Coronary artery (tissue), 2 donors: ENCODE data around the gene SYNDIG1.

Experiments used
- DNase-seq: peaks from one replicate; pipeline ENCODE4 v3.0.0-alpha.2; 2017; ENCODE audit warnings: low spot score
- H3K27ac ChIP-seq, 2 donors: fragments of 200-600 bp; sonication (generic); one replicate each; pipeline ENCODE4 v1.5.1; 2016 to 2019
- H3K4me3 ChIP-seq: fragments of 200-600 bp; sonication (generic); 2 replicates; pipeline ENCODE4 v1.5.1; 2016; ENCODE audit warnings: mild to moderate bottlenecking, moderate library complexity
- CTCF ChIP-seq: fragments of 200-600 bp; sonication (generic); IDR thresholded peaks from one replicate; pipeline ENCODE4 v1.5.1; 2019; ENCODE audit warnings: antibody characterized with exemption

The SYNDIG1 gene

DNA sequence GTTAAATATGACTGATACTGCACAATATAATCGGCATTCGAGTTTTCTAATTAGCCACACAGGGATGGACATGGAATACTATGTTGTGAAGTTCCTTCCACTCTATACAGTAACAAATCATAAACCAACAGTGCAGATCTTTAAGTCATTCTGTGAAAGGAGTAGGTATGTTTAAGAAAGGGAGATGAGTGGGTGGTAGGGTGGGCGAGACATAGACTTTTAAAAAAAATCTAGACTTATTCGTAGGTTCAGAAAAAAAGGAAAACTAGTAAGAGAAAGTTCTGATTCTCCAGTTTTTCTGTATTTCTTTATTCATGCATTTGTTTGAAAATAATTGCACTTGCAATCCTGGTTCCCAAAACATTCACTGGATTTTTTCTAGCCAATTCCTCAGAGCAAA, 61.8 kb downstream of the SYNDIG1 start:
- DNase-seq: no peak
- no peak for TF ChIP-seq CTCF
- H3K4me3 ChIP-seq: no peak overlapping the region
- H3K27ac ChIP-seq: no peak overlapping the region

GRCh38 chr20:24531631-24532419, 62.4 kb downstream of the SYNDIG1 start:
- Histone ChIP-seq H3K4me3 (no peak overlapping the region), H3K27ac (no peak overlapping the region)
- DNase-seq: no peak
- TF ChIP-seq CTCF: no peak

DNA sequence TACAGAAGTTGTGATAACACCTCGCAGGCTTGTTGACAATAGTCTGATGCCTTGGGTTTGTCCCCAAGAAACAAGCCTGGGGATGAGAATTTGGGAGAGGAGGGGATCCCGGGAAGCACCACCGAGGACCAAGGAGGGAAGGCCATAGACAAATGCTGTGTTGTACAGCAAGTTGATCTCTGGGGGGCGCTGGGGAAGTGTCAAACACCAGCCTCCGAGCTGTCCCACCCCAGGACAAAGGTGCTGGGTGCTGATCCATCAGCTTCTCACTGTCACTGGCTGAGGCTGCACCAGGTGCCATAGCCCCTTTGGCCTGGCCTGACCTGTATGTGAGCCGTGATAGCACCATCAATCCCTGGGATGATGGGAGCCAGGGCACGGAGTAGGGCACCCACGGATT, 64.0 kb downstream of the SYNDIG1 start:
- H3K27ac ChIP-seq: no peak overlapping the region
- H3K4me3 ChIP-seq: no peak overlapping the region
- no peak for DNase-seq
- TF ChIP-seq CTCF: no peak

GRCh38 chr20:24534282-24534681, 64.9 kb downstream of the SYNDIG1 start:
- Histone ChIP-seq H3K27ac (no peak overlapping the region), H3K4me3 (no peak overlapping the region)
- TF ChIP-seq CTCF: no peak
- DNase-seq: no peak

- Histone ChIP-seq H3K27ac (no peak overlapping the region), H3K4me3 (no peak overlapping the region)
- TF ChIP-seq CTCF: no peak
- no peak for DNase-seq
These were observed 66.7 kb downstream of the SYNDIG1 start for GRCh38 chr20:24535941-24536730.

- no peak for DNase-seq
- TF ChIP-seq CTCF: no peak
These were observed 67.8 kb downstream of the SYNDIG1 start for GRCh38 chr20:24537210-24537609.

More at GRCh38 chr20:24537210-24537609, 67.8 kb downstream of the SYNDIG1 start:
- H3K27ac ChIP-seq: no peak overlapping the region
- H3K4me3 ChIP-seq: no peak overlapping the region
